A673 (cell line): Measurements from ENCODE around the gene P2RY2.

Source experiments
- EZH2 ChIP-seq: fragments of 200-600 bp; sonication (generic); IDR thresholded peaks from 2 replicates; pipeline ENCODE4 v1.6.1; 2017; ENCODE audit warnings: borderline replicate concordance, low read depth, mild to moderate bottlenecking, mixed read lengths, antibody characterized with exemption, low read length; ENCODE audit not compliant: poor library complexity, severe bottlenecking
- TF ChIP-seq, protein P1 (sequence below): fragments of 300-800, 200-600 bp; sonication (generic); conservative IDR thresholded peaks from 2 replicates; pipeline ENCODE4 v1.5.1; 2017; ENCODE audit warnings: low read depth, mild to moderate bottlenecking, antibody characterized with exemption, low read length, moderate library complexity, mixed read lengths

DNA sequence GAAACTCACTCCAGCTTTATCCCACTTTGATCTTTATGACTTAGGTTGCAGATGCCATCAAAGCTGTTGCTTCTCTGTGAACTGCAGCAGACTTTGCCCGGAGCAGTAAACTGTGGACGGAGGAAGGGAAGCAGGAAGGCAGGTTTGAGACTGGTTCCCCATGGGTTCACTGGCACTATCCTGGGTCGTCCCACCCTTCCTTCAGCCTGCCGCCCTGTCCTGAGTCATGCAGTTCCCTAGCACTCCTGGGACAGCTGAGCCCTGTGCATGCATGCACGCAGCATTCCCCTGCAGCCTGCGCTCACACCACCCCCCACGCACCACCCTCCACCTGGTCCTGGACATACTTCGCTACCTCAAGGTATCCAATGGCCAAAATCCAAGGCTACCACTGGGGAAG lies 23.5 kb upstream of the P2RY2 start:
- no peak for TF ChIP-seq EZH2
- TF ChIP-seq, protein P1, sequence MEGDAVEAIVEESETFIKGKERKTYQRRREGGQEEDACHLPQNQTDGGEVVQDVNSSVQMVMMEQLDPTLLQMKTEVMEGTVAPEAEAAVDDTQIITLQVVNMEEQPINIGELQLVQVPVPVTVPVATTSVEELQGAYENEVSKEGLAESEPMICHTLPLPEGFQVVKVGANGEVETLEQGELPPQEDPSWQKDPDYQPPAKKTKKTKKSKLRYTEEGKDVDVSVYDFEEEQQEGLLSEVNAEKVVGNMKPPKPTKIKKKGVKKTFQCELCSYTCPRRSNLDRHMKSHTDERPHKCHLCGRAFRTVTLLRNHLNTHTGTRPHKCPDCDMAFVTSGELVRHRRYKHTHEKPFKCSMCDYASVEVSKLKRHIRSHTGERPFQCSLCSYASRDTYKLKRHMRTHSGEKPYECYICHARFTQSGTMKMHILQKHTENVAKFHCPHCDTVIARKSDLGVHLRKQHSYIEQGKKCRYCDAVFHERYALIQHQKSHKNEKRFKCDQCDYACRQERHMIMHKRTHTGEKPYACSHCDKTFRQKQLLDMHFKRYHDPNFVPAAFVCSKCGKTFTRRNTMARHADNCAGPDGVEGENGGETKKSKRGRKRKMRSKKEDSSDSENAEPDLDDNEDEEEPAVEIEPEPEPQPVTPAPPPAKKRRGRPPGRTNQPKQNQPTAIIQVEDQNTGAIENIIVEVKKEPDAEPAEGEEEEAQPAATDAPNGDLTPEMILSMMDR, result no peak
